Measurements from ENCODE around the gene LDB1.

Gene LDB1

GRCh38 chr10:102135956-102136526, 15.9 kb upstream of the LDB1 start:
- DNase-seq (ENCODE audit: low read depth in 2 of 2): no peak

GRCh38 chr10:102134416-102134815, 14.2 kb upstream of the LDB1 start:
- DNase-seq (ENCODE audit: low read depth in 2 of 2): no peak

- DNase-seq (ENCODE audit: low read depth in 2 of 2): no peak
Observed at GRCh38 chr10:102133373-102134195, 13.4 kb upstream of the LDB1 start.

DNA sequence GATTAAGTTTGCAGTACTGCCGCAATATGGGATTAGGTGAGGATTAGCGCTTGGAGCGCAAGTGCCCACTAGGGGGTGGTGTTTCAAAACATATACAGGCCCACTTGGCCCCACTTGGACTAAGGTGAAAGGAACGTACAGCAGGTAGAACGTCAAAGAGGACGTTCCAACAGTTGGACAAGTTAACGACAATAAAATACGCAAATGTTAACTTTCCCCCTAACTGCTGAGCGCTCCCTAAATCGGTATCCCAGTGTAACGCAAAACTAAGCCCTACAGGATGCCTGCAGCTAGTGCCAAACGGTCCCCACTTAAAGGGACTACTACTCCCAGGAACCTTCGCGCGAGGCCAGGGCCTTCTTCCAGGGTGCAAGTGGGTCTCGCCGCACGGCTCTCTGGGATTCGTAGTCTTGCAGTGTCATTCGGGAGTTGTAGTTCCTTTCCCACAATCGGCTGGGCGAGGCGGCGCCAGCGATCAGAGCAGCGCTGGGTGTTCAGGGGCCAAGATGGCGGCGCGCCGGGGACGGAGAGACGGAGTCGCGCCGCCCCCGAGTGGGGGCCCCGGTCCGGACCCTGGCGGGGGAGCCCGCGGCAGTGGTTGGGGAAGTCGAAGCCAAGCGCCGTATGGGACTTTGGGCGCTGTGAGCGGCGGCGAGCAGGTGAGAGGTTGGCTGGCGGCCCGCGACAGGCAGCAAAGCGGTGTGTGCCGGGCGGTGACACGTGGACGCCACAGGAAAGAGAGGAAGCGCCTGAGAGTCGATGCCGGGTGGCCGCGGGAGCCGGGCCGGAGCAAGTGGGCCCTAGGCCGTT, 12.6 kb upstream of the LDB1 start, which contains the start of gene PPRC1:
TSS of gene PPRC1 (plus strand) at position 478 of the 810 bp plus-strand sequence. CDS start at position 507, 29 bp downstream.
- peak; percentile 88 to 90 for DNase-seq (ENCODE audit: low read depth in 2 of 2)

DNA sequence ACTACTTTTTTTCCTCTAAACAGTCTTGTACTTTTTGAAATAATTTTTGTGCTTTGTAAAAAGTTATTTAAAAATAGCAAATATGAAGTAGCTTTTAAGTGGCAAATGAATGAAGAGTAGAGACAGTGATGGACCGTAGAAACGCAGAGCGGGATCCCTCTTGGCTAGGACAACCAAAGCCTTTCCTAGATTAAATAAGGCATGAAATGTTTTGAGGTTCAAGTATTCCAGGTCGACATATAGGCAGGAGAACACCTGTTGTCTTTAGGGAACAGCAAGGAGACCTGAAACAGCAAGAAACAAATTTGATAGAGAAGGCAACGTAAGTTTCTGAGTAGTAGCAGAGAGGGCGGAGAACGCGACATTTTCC, 12.0 kb upstream of the LDB1 start:
- DNase-seq (ENCODE audit: low read depth in 2 of 2): no peak

DNA sequence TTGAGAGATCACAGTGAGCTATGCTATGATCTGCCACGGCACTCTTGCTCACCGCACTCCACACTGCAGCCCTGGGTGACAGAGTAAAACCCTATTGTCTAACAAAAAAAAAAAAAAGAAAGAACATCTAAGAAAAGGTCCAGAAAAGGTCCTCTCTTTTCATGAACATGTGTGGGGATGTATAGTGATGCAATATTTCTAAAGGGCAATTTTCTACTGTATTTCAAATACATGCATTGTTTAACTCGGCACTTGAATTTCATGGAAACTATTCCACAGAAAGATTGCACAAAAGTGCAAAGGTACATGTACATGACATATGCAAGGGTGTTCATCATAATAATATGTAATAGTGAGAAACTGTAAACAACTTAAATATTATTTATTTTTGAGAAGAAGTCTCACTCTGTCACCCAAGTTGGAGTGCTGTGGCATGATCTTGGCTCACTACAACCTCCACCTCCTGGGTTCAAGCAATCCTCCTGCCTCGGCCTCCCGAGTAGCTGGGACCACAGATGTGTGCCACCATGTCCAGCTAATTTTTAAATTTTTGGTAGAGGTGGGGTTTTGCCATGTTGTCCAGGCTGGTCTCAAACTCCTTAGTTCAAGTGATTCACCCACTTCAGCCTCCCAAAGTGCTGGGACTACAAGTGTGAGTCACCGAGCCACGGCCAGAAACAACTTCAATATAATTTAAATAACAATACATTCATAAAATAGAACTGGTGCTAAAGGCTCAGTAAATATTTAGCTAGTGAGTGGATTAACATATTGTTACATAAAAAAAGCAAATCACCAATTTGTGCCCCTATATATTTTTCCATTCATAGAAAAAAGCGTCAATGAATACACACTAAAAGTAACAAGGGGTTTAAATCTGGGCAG, 11.4 kb upstream of the LDB1 start:
- no peak for DNase-seq (ENCODE audit: low read depth in 2 of 2)

- DNase-seq (ENCODE audit: low read depth in 2 of 2): no peak
Observed at GRCh38 chr10:102123223-102123622, 3.1 kb upstream of the LDB1 start.

- no peak for DNase-seq (ENCODE audit: low read depth in 2 of 2)
Observed at GRCh38 chr10:102122450-102122849, 2.3 kb upstream of the LDB1 start.

GRCh38 chr10:102121739-102122372, 1.7 kb upstream of the LDB1 start:
- DNase-seq (ENCODE audit: low read depth in 2 of 2): no peak

DNA sequence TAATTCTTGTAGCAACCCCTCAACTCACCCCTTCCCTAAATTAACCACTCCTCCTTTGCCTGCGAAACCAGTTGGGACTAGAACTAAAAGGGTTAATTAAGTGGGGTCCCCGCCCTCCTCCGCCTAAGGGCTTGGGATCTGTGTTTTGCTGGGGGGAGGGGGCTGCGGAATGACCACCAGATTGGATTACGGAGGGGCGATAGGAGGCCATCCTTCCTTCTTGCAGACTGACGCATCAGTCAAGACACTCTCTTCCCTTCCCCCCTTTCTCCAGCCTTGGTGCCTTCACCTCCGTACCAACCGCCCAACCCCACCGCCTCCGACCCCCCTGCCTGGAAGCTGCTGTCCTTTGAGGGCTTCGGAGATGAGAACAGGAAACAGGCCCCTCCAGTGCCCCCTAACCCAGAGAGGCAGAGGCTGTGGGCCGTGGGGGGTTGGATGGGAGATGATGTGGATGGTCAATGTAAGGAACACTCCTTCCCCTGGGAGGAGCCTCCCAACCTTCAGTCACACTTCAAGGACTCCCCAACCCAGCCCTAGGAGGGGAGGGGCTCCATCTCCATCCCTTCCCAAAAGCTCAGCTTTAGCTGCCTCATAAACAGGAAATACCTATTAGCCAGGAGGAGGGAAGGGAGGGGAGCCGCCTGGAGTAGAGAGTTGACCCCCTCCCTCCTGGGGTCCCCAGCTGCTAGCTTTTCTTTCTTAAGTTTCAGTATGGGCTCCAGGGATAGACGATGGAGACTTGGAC, 997 bp upstream of the LDB1 start:
- DNase-seq (ENCODE audit: low read depth in 2 of 2): no peak

DNA sequence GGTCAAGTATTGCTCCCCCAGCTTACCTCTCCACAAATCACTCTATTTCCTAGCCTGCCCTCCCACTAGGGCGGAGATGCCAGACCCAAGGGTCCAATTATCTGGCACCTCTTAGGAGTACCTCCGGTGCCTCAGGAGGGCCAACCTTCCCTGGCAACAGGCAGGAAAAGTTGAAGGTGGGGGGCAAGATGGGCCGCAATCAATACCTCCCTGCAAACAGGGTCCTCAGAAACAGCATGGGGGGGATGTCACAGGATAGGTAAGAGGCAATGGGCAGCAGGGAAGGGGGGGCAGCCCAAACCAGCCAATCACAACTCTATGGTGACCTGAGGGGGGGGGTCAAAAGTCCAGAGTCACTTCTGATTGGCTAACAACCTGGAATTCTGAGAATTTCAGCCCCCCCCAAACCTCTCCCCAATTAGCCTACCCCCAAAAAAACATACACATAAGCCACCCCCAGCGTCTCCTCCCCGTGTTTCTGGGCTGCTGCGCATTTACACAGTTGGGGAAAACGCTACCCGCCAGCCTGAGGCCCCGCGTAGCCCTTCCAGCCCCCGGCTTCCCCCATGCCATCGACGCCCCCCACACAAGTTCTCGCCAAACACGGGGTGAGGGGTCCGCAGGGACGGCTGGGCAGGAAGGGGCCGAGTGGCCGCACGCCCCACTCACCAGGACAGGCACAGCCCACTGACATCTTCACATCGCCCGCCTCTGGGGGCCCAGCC, 589 bp downstream of the LDB1 start:
- no peak for DNase-seq (ENCODE audit: low read depth in 2 of 2)

DNA sequence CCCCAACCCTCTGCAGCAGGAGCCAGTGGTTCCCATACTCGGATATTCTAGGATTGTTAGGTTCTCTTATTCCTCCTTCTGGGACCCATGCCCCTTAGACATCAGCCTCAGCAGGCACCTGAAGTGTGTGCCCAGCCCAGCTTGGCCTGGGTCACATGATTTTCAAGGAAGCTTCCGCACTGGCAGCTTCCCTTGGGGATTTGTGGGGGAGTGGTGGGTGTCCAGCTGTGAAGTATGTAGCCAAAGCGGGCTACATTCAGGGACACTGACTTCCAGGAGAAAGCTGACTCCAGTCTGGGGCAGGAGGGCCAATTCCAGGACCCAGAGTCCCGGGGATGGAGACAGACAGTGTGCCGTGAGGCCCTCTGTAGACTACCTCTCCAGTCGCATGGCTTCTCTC, 1.3 kb downstream of the LDB1 start:
- no peak for DNase-seq (ENCODE audit: low read depth in 2 of 2)

- no peak for DNase-seq (ENCODE audit: low read depth in 2 of 2)
Observed at GRCh38 chr10:102117391-102118159, 2.6 kb downstream of the LDB1 start.

GRCh38 chr10:102116656-102117055, 3.5 kb downstream of the LDB1 start:
- no peak for DNase-seq (ENCODE audit: low read depth in 2 of 2)

GRCh38 chr10:102115775-102116174, 4.4 kb downstream of the LDB1 start:
- no peak for DNase-seq (ENCODE audit: low read depth in 2 of 2)

GRCh38 chr10:102114861-102115618, 5.1 kb downstream of the LDB1 start:
- peak; percentile 60 to 72 for DNase-seq (ENCODE audit: low read depth in 2 of 2)

DNA sequence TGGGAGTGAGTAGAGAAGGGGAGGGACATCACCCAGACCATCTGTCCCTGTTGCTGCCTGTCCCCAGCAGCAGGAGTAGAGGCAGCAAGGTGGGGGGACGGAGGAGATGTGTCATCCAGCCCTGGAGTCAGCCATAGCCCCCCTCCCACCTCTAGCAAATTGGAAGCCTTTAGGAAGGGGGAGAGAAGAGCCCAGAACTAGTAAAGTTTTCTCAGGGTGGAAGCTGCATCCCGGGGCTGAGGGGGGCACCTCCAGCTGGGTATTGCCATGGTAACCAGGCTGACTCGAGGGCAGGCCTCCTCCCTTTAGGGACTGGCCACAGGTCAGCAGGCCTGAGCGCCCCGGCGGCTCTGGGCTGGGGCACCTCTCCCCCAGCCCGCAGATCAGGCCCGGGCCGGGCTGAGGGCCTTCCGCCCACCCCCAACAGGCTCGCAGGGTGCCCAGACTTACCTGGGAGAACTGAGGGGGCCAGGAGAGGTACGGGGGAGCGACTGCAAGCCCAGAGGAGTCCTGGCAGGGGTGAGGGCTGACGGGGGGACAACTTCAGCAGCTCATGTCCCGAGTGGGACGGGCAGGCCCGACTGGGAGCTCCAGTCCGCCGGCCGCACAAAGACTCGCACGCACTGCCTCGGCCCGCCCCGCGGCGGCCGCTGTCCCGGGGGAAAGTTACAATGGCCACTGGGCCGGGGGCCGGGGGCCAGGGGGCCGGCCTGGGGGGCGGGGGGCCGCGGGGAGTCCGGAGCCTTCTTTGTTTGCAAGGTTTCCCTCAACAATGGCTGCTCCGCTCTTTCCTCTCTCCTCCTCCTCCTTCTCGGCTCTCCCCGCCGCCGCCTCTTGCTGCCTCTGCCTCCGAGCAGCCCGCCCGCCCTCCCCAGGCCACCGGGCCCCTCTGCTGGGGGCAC, 6.0 kb downstream of the LDB1 start:
- no peak for DNase-seq (ENCODE audit: low read depth in 2 of 2)

Data from stimulated activated CD8-positive, alpha-beta memory T cell treated with anti-CD3 and anti-CD28 coated beads, Interleukin-7, amount 100 ng/mL, for 1 hour (primary cell).